ENCODE results near the gene FXYD5. TPM values are rescaled to one million over a fixed set of nuclear protein-coding genes. Genes with fewer than 3 reads are reported as not detected.

Gene FXYD5
- total and polyA plus RNA-seq, 8 donors = 2.6 to 101 (median 16.8) TPM

GRCh38 chr19:35216016-35216832, 61.7 kb downstream of the FXYD5 start:
- Histone ChIP-seq H3K27ac (no peak overlapping the region), H3K4me3 (no peak overlapping the region), H3K27me3 (no peaks in the 10 kb centered on the region), H3K4me1 (peaks cover 0 to 13% (median 0%) of the 10 kb centered on the region in 3 donors), H3K9me3 (no peaks in the 10 kb centered on the region), H3K36me3 (no peaks in the 10 kb centered on the region)
- TF ChIP-seq CTCF (IDR thresholded peaks at IDR 0.05) = no peak
- DNase-seq (no peak), ATAC-seq (no peak), FAIRE-seq (no peak)
- 87 to 90% methylated on average over 8 of the region's 8 CpGs for WGBS, 2 donors
- intact Hi-C loops (cut with DNase I) = no loop called here

GRCh38 chr19:35216833-35217648, 62.5 kb downstream of the FXYD5 start:
- Histone ChIP-seq H3K4me3 (no peak overlapping the region), H3K27me3 (no peaks in the 10 kb centered on the region), H3K4me1 (peaks cover 0 to 13% (median 0%) of the 10 kb centered on the region in 3 donors), H3K36me3 (no peaks in the 10 kb centered on the region), H3K9me3 (no peaks in the 10 kb centered on the region), H3K27ac (peak overlapping the region in 1 of 4 donors; percentile 3)
- TF ChIP-seq CTCF (IDR thresholded peaks at IDR 0.05) = no peak
- intact Hi-C loops (cut with DNase I) = no loop called here
- ATAC-seq = peak in 1 of 4 donors; percentile 14
- FAIRE-seq = no peak
- 46 to 65% methylated on average over 3 of the region's 3 CpGs for WGBS, 2 donors
- DNase-seq = peak in 3 of 6 donors; percentile 14 to 51 (median 18)

GRCh38 chr19:35217649-35217990, 63.1 kb downstream of the FXYD5 start:
- Histone ChIP-seq H3K4me1 (peaks cover 0 to 13% (median 0%) of the 10 kb centered on the region in 3 donors), H3K4me3 (no peak overlapping the region), H3K27ac (peak overlapping the region in 1 of 4 donors; percentile 1), H3K36me3 (no peaks in the 10 kb centered on the region), H3K9me3 (no peaks in the 10 kb centered on the region), H3K27me3 (no peaks in the 10 kb centered on the region)
- DNase-seq (no peak), FAIRE-seq (no peak), ATAC-seq (no peak)
- intact Hi-C loops (cut with DNase I) = no loop called here
- no peak for TF ChIP-seq CTCF (IDR thresholded peaks at IDR 0.05)

GRCh38 chr19:35219008-35219407, 64.5 kb downstream of the FXYD5 start:
- intact Hi-C loops (cut with DNase I) = no loop called here
- Histone ChIP-seq H3K4me1 (peaks cover 0 to 5% (median 0%) of the 10 kb centered on the region in 3 donors), H3K27me3 (no peaks in the 10 kb centered on the region), H3K27ac (no peak overlapping the region), H3K9me3 (no peaks in the 10 kb centered on the region), H3K4me3 (no peak overlapping the region), H3K36me3 (no peaks in the 10 kb centered on the region)
- no peak for TF ChIP-seq CTCF (IDR thresholded peaks at IDR 0.05)
- FAIRE-seq (no peak), DNase-seq (no peak), ATAC-seq (no peak)
- WGBS, 2 donors = 83 to 87% methylated on average over 1 of the region's 1 CpG

Other genes starting within 250 kb of the FXYD5 start
- 1 to 10 TPM; 1.1 to 3.1 (median 2.2) TPM for gene ZNF30, start 227.8 kb upstream of the FXYD5 start, total RNA-seq
- gene ZNF30, start 227.8 kb upstream of the FXYD5 start, polyA plus RNA-seq = 1 to 10 TPM; 2.8 to 3.1 TPM
- gene ZNF792, start 190.5 kb upstream of the FXYD5 start, total RNA-seq = 1 to 10 TPM; 1.5 to 6.4 (median 2.6) TPM
- gene ZNF792, start 190.5 kb upstream of the FXYD5 start, polyA plus RNA-seq = 1 to 10 TPM; 1.0 to 1.6 TPM
- gene GRAMD1A, start 154.4 kb upstream of the FXYD5 start, total RNA-seq = 10 to 100 TPM; 47.3 to 97.2 (median 87.4) TPM
- gene GRAMD1A, start 154.4 kb upstream of the FXYD5 start, polyA plus RNA-seq = 100 to 1,000 TPM in 1 of 2 donors, 10 to 100 TPM in 1; 49.7 to 137 TPM
- gene SCN1B, start 124.3 kb upstream of the FXYD5 start, total RNA-seq = 10 to 100 TPM in 1 of 6 donors, 1 to 10 TPM in 5; 2.9 to 11.0 (median 4.4) TPM
- gene SCN1B, start 124.3 kb upstream of the FXYD5 start, polyA plus RNA-seq = 10 to 100 TPM; 14.0 to 15.1 TPM
- 100 to 1,000 TPM in 4 of 6 donors, 10 to 100 TPM in 2; 93.0 to 146 (median 118) TPM for gene HPN, start 113.0 kb upstream of the FXYD5 start, total RNA-seq
- gene HPN, start 113.0 kb upstream of the FXYD5 start, polyA plus RNA-seq = 100 to 1,000 TPM; 208 to 238 TPM
- gene FXYD3, start 38.9 kb upstream of the FXYD5 start, total RNA-seq = 10 to 100 TPM; 12.2 to 33.4 (median 16.7) TPM
- 10 to 100 TPM; 33.9 to 59.1 TPM for gene FXYD3, start 38.9 kb upstream of the FXYD5 start, polyA plus RNA-seq
- 1 to 10 TPM in 5 of 6 donors, under 1 TPM in 1; 0.38 to 2.5 (median 1.7) TPM for gene LGI4, start 19.7 kb upstream of the FXYD5 start, total RNA-seq
- gene LGI4, start 19.7 kb upstream of the FXYD5 start, polyA plus RNA-seq = 10 to 100 TPM in 1 of 2 donors, 1 to 10 TPM in 1; 8.0 to 17.9 TPM
- 1 to 10 TPM; 2.8 to 6.8 (median 4.6) TPM for gene FXYD1, start 15.9 kb upstream of the FXYD5 start, total RNA-seq
- gene FXYD1, start 15.9 kb upstream of the FXYD5 start, polyA plus RNA-seq = 10 to 100 TPM in 1 of 2 donors, 1 to 10 TPM in 1; 9.3 to 16.1 TPM
- gene FXYD7, start 11.5 kb upstream of the FXYD5 start, total RNA-seq = under 1 TPM in 1 of 6 donors, not detected in 5; 0.23 TPM
- under 1 TPM in 1 of 2 donors, not detected in 1; 0.61 TPM for gene FXYD7, start 11.5 kb upstream of the FXYD5 start, polyA plus RNA-seq
- not detected for gene FAM187B, start 74.0 kb downstream of the FXYD5 start, total RNA-seq
- not detected for gene FAM187B, start 74.0 kb downstream of the FXYD5 start, polyA plus RNA-seq
- 100 to 1,000 TPM in 1 of 6 donors, 10 to 100 TPM in 5; 51.6 to 103 (median 67.0) TPM for gene LSR, start 94.3 kb downstream of the FXYD5 start, total RNA-seq
- gene LSR, start 94.3 kb downstream of the FXYD5 start, polyA plus RNA-seq = 10 to 100 TPM; 46.1 to 67.5 TPM
- gene USF2, start 114.2 kb downstream of the FXYD5 start, total RNA-seq = 10 to 100 TPM; 46.4 to 84.9 (median 59.8) TPM
- 100 to 1,000 TPM; 106 to 112 TPM for gene USF2, start 114.2 kb downstream of the FXYD5 start, polyA plus RNA-seq
- 10 to 100 TPM in 1 of 6 donors, 1 to 10 TPM in 4, under 1 TPM in 1; 0.69 to 10.2 (median 2.2) TPM for gene HAMP, start 127.8 kb downstream of the FXYD5 start, total RNA-seq
- gene HAMP, start 127.8 kb downstream of the FXYD5 start, polyA plus RNA-seq = 100 to 1,000 TPM in 1 of 2 donors, 10 to 100 TPM in 1; 24.5 to 138 TPM
- under 1 TPM in 1 of 6 donors, not detected in 5; 0.17 TPM for gene MAG, start 137.4 kb downstream of the FXYD5 start, total RNA-seq
- under 1 TPM in 1 of 2 donors, not detected in 1; 0.47 TPM for gene MAG, start 137.4 kb downstream of the FXYD5 start, polyA plus RNA-seq
- gene CD22, start 174.5 kb downstream of the FXYD5 start, total RNA-seq = 1 to 10 TPM in 2 of 6 donors, under 1 TPM in 4; 0.32 to 2.1 (median 0.94) TPM
- under 1 TPM; 0.38 to 0.49 TPM for gene CD22, start 174.5 kb downstream of the FXYD5 start, polyA plus RNA-seq
- 1 to 10 TPM in 4 of 6 donors, under 1 TPM in 2; 0.60 to 3.5 (median 1.8) TPM for gene FFAR1, start 193.2 kb downstream of the FXYD5 start, total RNA-seq
- gene FFAR1, start 193.2 kb downstream of the FXYD5 start, polyA plus RNA-seq = 10 to 100 TPM in 1 of 2 donors, 1 to 10 TPM in 1; 3.6 to 30.1 TPM
- gene FFAR3, start 203.7 kb downstream of the FXYD5 start, total RNA-seq = under 1 TPM in 5 of 6 donors, not detected in 1; 0.09 to 0.37 (median 0.26) TPM
- gene FFAR3, start 203.7 kb downstream of the FXYD5 start, polyA plus RNA-seq = 1 to 10 TPM; 1.5 to 2.7 TPM
- under 1 TPM in 2 of 6 donors, not detected in 4; 0.12 to 0.16 TPM for gene GPR42, start 216.3 kb downstream of the FXYD5 start, total RNA-seq
- under 1 TPM in 1 of 2 donors, not detected in 1; 0.52 TPM for gene GPR42, start 216.3 kb downstream of the FXYD5 start, polyA plus RNA-seq

Data from pancreas (tissue), 10 donors.